Measurements from ENCODE around the gene PHF19.

PHF19 gene

GRCh38 chr9:120913647-120914264 is 36.8 kb upstream of the PHF19 start:
- no peak for DNase-seq (ENCODE audit: low read depth in 2 of 2)

DNA sequence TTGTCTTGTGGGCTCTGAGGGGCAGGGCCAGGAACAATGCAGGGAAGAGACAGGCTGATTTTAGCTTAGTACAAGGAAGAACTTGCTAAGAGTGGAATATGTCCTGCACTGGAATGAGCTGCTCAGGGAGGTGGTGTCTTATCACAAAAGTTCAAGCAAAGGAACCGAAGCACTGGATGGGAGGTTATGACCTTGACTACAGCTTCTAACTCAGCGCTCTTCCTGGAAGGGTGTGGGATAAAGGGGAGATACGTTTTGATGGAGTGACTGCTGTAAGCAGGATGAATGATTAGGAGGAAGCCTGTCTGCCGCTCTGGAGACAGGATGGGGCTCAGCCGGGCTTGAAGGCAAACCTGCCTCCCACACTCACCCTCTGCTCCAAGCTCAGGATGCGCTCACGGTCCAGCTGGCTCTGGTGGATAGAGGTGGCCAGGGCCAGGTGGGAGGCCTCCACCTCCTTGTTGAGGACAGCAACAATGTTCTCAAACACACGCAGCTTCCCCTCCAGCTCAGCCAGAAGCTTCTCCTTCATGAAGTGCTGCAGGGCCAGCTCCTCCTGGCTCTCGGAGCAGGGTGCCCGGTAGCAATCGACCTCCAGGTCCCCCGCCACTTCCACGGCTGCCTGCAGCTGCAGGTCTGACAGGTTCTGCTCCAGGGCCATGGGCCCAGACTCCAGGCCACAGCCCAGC is 36.1 kb upstream of the PHF19 start:
- DNase-seq (ENCODE audit: low read depth in 2 of 2) = no peak

GRCh38 chr9:120911295-120911837 is 34.4 kb upstream of the PHF19 start:
- no peak for DNase-seq (ENCODE audit: low read depth in 2 of 2)

DNA sequence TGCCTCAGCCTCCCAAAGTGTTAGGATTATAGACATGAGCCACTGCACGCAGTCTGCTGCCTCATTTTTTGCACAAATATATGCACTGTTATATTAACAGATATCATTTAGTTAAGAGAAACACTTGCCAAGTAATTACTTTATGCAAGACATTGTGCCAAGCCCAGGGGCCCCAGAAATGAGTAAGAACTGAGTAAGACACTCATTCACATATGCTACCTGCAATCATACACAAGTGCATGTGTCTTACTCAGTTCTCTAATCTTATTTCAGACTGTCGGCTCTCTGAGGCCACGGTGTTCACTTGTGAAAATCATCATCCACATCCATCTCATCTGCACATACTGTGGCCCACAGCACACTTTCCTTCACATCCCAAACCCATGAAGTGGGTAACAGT is 33.7 kb upstream of the PHF19 start:
- no peak for DNase-seq (ENCODE audit: low read depth in 2 of 2)

GRCh38 chr9:120909904-120910303 is 32.9 kb upstream of the PHF19 start:
- no peak for DNase-seq (ENCODE audit: low read depth in 2 of 2)

DNA sequence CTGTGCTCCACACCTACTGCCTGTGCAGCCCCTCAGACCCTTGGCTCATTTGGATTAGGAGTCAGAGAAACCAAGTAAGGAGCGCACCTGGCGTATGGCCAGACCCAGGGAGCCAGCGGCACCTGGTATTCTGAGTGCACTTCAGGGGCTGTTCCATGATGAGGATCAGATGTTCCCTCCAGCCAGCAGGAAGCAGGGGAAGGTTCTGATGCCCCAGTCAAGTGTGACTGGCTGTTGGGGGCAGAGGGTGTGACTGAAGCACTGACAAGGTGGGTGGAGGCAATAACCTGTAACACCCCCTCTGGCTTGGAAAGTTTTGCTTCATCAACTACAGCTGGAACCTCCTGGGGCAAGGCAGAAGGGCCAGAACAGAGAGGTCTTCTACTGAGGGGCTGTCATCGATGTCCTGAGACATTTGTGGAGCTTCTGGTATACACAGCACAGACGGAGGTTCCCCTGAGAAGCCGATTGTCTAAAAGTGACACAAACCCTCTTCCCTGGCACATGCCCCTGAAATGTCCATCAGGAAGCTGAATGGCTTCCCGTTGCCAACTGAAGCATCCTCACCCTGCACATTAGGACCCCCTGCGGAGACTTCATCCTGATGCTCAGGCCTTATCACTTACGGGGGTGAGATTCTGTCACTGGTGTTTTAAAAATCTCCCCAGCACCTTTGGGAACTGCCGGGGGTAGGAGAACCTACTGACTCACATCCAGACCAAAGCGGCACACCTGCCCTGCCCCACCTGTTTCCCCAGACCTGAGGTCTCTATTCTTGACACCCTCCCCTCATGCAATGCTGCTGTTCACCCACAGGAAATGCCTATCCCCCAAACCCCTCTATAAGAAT is 28.6 kb upstream of the PHF19 start:
- no peak for DNase-seq (ENCODE audit: low read depth in 2 of 2)

GRCh38 chr9:120904978-120905301 is 28.0 kb upstream of the PHF19 start:
- DNase-seq (ENCODE audit: low read depth in 2 of 2) = no peak

GRCh38 chr9:120904061-120904977 is 27.3 kb upstream of the PHF19 start:
- no peak for DNase-seq (ENCODE audit: low read depth in 2 of 2)

- DNase-seq (ENCODE audit: low read depth in 2 of 2) = no peak
These were observed 25.9 kb upstream of the PHF19 start for GRCh38 chr9:120902569-120903535.

- no peak for DNase-seq (ENCODE audit: low read depth in 2 of 2)
These were observed 25.0 kb upstream of the PHF19 start for GRCh38 chr9:120901755-120902568.

DNA sequence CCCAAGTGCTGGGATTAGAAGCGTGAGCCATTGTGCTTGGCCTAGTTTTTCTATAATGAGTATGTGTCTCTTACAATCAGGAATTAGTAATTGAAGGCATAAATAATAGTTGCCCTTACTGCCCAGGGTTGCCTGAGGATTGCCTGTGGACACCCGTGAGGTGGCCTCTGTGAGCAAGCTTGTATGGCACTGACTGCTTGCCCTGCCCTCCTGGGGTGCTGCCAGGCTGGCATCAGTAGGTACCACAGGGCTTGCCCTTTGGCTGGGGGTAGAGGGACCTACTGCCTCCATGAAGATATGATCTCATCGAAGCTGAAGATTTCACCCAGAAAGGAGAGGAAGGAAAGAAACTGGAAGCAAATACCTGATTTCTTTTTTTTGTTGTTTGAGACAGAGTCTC is 23.8 kb upstream of the PHF19 start:
- DNase-seq (ENCODE audit: low read depth in 2 of 2) = no peak

- DNase-seq (ENCODE audit: low read depth in 2 of 2) = no peak
These were observed 22.6 kb upstream of the PHF19 start for GRCh38 chr9:120899490-120900068.

GRCh38 chr9:120898396-120898795 is 21.4 kb upstream of the PHF19 start:
- DNase-seq (ENCODE audit: low read depth in 2 of 2) = no peak

GRCh38 chr9:120895951-120896350 is 19.0 kb upstream of the PHF19 start:
- DNase-seq (ENCODE audit: low read depth in 2 of 2) = no peak

GRCh38 chr9:120894321-120895148 is 17.5 kb upstream of the PHF19 start:
- no peak for DNase-seq (ENCODE audit: low read depth in 2 of 2)

DNA sequence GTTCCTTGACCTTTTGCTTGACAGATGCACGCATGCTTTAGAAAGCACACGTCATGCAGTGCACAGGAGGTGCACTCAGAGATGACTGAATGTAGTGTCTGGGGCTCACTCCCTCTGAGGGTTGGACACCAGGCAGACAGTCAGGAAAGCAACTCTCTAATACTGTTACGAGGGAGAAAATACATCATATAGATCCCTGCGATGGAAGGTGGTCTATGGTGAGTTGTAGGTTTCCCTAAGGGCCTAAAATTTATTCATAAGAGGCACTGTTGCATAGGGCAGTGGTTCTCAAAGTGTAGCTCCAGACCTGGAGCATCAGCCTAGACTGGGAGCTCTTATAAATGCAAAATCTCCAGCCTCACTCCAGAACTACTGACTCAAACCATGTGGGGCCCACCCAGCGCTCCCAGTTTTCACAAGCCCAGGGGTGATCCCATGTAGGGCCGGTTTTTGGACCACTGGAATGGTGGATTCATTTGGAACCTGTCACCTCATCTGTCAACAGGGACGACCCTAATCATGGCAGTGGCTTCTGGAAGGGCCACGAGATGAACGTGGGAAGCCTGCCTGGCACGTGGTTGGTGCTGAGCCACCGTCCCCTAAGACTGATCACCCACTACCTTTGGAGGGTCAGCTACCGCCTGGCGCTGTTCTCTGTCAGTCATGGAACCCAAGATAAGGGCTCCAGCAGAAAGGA is 16.8 kb upstream of the PHF19 start:
- no peak for DNase-seq (ENCODE audit: low read depth in 2 of 2)

DNA sequence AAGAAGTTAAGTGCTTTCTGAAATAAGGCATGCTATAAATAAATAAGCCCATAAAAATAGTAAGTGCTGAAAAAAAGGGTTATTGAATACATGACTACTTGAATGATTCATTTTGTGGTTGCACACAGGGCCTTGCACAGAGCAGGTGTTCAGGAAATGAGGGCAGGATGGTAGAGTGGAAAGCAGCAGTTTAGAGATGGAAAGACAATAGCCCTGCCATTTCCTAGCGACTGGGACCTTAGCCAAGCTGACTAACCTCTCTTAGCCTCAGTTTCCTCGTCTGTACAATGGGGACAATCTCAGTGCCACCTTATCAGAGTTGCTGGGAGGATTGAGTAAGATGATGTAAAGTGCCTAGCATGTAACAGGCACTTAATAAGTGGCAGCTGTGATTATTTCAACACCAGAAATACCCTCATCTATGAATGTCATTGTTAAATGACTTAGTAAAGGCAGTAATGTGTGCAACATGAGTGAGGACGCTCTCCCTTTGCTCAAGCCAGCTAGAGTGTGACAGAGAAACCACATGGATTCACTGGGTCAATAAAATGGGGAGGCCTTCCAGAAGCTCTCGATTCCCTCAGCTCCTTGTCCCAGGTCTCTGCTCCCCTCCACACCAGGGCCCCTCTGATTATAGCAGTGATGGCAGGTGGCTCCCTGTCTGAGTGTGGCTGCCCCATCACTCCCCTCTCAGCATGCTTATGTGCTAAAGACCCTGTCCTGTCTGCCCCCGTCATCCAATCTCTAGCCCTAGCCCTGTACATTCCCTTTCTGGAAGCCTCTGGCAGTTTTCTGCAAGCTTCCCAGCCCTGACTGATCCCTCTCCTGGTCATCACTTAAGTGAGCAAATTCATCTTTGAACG is 16.0 kb upstream of the PHF19 start:
- no peak for DNase-seq (ENCODE audit: low read depth in 2 of 2)
